CD4-positive, alpha-beta T cell treated with Interleukin-6 for 4 hours (primary cell): ENCODE measurements around the gene CRMP1.

Experiments used
- DNase-seq: peaks from one replicate; pipeline ENCODE4 v3.0.0-alpha.2; 2020; ENCODE audit warnings: mixed read lengths

Gene CRMP1

GRCh38 chr4:5790546-5790857, 102.4 kb downstream of the CRMP1 start:
- no peak for DNase-seq

GRCh38 chr4:5789141-5789540, 103.7 kb downstream of the CRMP1 start:
- DNase-seq = no peak

GRCh38 chr4:5788144-5788543, 104.7 kb downstream of the CRMP1 start:
- no peak for DNase-seq

GRCh38 chr4:5787311-5787710, 105.6 kb downstream of the CRMP1 start:
- no peak for DNase-seq

- DNase-seq = no peak
Measured at GRCh38 chr4:5785806-5786680, 106.8 kb downstream of the CRMP1 start.

GRCh38 chr4:5784960-5785611, 107.8 kb downstream of the CRMP1 start:
- no peak for DNase-seq

- DNase-seq = no peak
Measured at GRCh38 chr4:5784021-5784420, 108.9 kb downstream of the CRMP1 start.

- DNase-seq = no peak
Measured at GRCh38 chr4:5783486-5783885, 109.4 kb downstream of the CRMP1 start.

- no peak for DNase-seq
Measured at GRCh38 chr4:5782829-5783476, 109.9 kb downstream of the CRMP1 start.

- no peak for DNase-seq
Measured at GRCh38 chr4:5781691-5782090, 111.2 kb downstream of the CRMP1 start.

GRCh38 chr4:5780831-5781480, 111.9 kb downstream of the CRMP1 start:
- DNase-seq = no peak

- DNase-seq = no peak
Measured at GRCh38 chr4:5776510-5776909, 116.4 kb downstream of the CRMP1 start.

GRCh38 chr4:5774416-5775036, 118.4 kb downstream of the CRMP1 start:
- no peak for DNase-seq

GRCh38 chr4:5773271-5773555, 119.7 kb downstream of the CRMP1 start:
- no peak for DNase-seq

- no peak for DNase-seq
Measured at GRCh38 chr4:5772528-5773270, 120.2 kb downstream of the CRMP1 start.
